Activated naive CD4-positive, alpha-beta T cell treated with anti-CD3 and anti-CD28 coated beads, Interleukin-2, amount 50 U/mL, for 16 hours (primary cell): ENCODE results near the gene TUNAR.

Source experiments
- DNase-seq: peaks from one replicate; pipeline ENCODE4 v3.0.0-alpha.2; 2020

Gene TUNAR

DNA sequence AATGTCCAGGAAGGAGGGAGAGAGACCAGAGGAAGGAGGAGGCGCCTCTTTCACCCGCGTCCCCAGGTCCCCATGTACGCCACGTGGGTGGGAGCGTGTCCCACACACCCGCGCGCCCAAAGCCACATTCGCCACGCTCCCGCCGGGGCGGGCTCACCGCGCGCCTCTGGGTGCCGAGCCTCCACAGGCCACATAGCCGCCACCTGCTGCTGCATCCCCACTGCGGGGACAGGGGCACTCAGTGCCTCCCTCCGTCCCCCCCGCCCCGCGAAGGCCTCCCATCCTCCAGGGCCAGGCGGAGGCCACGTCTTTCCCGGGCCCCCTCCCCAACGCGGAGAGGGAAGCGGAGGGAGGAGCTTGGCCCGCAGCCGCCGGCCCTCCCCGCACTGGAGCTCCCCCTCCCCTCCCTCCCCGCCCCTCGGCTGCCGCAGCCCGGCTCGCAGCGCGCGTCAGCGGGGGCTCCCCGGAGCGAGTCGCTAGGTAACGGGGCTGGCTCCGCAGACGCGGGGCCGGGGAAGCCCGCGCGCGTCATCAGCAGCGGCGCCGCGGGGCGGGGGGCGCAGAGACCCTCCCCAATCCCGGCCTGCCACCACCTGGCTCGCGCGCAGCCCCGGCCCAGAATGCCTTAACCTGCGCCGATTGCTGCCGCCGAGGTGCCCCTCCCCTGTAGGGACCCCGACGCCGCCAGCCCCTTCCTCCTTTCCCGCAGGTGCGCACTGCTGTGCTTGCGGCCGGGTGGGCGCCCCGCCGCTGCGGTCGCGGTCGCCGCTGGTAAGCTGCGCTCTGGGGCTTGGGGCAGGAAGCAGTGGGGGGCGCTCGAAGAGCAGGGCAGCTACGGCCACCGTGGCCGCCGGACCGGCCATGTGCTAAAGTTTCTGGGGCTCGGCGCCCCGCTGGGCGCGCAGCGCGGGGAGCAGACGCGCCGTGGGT, 536 bp upstream of the TUNAR start:
- DNase-seq: no peak

DNA sequence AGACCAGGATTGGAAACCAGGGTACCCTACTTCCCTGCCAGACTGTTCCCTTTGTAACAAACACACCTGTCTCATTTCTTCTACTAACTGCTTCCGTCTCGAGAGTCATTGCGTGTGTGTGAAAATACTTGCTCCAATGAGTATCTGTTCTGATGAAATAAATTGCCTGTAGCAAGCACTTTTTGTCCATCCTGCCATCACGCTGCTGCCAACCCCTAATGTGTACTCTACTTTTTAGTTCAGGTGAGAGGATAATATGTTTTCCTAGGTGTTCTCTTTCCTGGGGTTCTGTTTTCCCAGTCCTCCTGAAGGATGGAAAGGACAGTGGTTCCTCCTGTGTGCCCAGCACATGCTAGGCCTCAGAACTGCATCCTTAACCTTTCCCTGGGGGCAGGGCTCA, 1.0 kb downstream of the TUNAR start:
- DNase-seq: no peak

DNA sequence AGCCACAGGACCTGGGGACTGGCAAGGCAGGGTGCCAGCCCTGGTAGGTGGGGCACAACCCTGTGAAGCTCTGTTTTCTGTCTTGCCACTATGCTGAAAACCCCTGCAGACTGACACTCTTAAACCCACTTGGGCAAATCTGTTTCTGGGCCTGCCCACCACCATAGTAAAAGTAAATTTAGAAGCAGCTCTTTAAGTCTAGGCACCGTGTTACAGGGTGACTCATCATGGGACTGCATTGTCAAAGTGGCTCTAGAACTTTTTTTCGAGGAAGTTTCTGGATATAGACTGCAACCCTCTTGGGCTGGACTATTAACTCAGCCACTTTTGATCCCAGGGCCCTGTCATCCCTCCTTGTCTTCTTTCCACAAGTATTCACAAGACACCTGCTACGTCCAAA, 7.7 kb downstream of the TUNAR start:
- no peak for DNase-seq

DNA sequence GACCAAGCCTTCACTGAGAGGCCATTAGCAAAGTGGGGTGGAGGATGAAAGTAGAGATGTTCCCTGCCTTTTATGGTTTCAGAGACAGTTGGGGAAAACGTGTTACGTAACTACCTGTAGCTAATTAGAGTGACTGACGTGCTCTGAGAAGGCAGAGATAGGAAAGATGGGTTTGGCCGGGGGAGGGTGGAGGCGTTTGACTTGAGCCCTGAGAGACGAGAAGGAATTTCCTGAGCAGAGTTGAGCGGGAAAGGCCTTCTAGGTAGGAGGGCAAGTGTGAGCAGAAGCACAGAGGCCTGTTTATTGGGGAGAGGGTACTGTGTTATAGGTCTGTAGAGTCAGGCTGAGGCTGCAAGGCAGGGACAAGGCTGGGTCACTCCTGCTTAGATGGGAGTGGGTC, 8.6 kb downstream of the TUNAR start:
- no peak for DNase-seq

DNA sequence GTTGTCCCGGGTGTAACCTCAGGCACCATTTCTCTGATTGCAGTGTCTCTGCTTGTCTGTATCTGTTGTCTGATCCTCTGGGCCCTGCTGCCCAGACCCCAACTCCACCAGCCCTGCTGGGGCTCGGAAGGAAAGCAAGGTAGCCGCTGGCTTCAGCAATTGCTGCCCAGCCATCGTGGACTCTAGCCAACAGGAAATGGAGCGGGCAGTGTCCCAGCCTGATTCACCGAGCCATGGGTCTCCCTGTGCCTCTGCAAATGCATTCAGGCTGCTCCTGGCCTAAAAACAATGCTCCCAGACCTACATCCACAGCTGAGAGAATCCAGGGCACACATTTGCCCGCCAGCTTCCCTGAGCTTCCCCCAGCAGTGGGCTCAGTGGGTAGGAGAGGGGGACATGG, 9.2 kb downstream of the TUNAR start:
- DNase-seq: no peak

- no peak for DNase-seq
Observed at GRCh38 chr14:95886366-95887056, 9.9 kb downstream of the TUNAR start.

- DNase-seq: no peak
Observed at GRCh38 chr14:95887351-95887750, 10.7 kb downstream of the TUNAR start.

- no peak for DNase-seq
Observed at GRCh38 chr14:95889236-95889979, 12.8 kb downstream of the TUNAR start.

GRCh38 chr14:95891742-95892141, 15.1 kb downstream of the TUNAR start:
- no peak for DNase-seq

DNA sequence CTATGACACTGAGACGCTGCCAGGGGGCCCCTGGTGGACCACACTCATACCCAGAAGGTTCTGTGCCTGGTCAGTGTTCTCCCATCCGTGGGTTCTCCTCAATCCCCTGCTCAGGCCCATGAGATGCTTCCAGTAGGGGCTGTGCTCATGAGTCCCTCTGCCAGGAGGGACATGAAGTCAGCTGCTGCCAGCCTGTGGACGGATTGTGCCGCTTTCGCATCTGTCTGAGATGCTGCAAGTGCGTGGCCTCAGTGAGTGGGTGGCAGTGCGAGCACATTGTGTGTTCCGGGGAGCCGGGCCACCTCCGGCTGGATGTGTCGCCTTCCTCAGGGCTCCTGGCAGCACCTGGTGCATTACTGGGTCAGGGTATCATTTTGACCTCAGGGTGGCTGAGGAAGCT, 15.5 kb downstream of the TUNAR start:
- no peak for DNase-seq

- DNase-seq: peak; percentile 22
Observed at GRCh38 chr14:95895720-95896119, 19.1 kb downstream of the TUNAR start.

- no peak for DNase-seq
Observed at GRCh38 chr14:95896498-95897135, 20.0 kb downstream of the TUNAR start.

DNA sequence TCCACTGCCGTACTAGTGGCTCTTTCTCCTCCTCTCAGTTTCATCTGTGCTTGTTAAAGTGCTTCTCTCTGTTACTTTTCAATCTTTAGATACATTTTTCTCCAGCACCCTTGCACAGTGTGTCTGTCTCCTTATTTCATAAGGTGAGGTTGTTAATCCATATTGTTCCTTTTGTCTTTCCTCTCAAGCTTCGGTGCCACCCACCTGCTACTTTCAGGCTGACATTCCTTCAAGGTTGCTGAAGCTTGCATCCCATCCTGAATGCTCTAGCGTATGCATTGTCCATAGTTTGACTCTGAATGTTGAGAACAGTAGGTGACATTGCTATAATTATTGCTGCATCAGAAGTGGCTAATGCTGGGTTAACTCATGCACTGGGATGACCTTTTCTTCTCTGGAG, 20.6 kb downstream of the TUNAR start:
- DNase-seq: no peak

DNA sequence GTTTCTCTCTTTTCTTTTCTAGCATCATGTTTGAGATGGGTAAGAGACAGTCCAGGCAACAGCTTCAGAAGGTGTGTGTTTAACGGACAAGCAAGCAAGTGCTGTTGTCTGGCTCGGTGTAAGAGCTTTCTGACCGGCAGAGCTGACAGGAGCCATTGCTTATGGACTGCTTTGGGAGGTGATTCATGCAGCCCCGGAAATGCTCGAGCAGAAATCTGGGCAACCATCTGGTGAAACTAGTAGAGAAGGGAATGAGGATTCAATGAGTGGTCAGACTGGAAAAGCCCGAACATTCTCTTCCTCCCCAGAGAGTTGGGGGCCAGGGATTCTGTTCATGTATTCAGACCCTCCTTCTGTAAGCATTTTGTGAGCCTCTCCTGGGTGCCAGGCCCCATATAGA, 24.4 kb downstream of the TUNAR start:
- DNase-seq: no peak

DNA sequence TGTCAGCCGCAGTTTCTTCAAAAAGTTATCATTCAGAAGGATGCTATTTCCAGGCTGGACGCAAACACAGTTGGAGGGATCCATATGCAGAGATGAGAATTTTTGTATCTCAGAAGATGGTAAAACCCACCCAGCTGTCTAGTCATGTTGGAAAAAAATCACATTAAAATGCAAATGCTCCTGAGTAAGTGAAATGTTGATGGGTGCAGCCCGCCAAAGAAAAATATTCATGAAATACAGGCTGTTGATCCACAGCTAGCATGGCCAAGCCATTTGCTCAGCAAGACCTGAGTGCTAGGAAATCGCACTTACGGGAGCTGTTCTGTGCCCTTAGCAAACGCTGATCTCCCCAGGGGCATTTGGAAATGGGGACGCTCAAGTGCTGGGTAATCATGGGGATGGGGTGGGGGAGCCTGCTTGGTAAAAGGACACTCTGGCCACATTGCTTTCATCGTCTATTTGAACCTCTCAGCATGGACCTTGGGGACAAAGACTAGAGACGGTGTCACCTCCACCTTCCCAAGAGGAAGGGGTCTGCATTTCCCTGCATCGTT, 25.7 kb downstream of the TUNAR start:
- no peak for DNase-seq

DNA sequence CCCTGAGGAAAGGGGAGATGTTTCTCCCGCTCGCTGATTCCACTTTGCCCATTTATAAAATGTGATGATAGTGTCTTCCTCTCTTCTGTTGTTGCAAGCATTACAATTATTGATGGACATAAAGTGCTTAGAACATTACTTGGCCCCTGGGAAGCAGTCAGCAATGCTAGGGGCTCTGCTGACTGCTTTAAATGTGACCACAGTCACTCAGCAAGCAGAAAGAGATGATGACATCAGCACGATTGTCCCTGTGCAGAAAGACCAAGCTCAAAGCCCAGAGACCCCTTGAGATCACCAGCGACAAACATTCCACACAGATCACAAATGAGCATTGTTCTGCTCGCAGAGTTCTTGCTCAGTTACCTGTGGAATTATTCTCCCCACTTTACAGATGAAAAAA, 26.5 kb downstream of the TUNAR start:
- DNase-seq: no peak

GRCh38 chr14:95903616-95904107, 27.0 kb downstream of the TUNAR start:
- DNase-seq: no peak

DNA sequence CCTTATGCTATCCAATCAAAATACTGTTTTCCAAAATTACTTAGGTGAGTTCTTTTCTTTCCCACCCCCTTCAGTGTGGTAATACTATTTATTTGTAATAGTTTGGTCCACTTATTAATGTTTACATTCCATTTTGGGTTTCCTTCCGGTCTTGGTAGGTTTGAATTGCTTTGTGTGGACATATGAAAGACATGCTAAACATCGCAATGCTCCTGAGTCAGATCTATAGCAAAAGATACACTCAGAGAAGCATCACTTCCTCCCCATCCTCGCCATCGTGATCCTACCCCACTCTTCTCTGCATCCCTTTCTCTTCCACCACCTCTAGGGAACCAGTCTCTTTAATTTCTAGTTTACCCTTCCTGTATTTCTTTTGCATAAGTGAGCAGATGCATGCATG, 30.0 kb downstream of the TUNAR start:
- DNase-seq: no peak

DNA sequence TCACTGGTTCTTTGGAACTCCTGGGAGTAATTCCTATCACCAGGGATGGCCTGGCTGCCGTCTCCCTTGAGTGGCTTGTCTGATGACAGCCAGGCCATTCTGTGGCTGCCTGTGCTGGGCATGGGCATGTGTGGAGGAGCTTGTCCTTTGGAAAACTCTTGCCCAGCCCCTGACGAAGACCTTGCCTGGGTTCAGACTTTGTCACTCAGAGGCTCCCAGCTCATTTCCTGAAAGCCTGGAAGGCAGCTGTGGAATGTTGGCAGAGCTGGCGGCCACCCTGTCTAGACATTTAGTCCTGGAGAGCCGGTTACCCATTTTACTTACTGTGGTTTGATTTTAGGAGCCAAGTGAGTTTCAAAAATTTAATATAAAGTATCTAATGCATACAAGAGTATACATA, 34.0 kb downstream of the TUNAR start:
- no peak for DNase-seq

DNA sequence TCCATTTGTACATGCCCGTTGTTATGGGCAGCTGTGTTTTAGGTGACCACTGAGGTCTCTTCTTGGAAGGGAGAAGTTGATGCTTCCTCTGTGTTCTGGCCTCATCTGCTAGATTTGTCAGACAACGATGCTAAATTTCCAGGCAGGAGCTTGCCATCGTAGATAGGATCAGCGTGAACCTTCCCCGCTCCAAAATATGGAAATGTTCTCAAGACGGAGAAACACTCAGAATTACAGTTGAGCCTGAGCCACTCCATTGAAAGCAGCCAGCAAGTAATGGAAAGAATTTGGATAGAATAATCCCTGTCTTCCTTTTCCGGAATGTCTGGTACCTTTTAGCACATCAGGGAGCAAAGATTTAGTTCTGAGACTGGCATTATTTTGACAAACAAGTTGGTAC, 34.8 kb downstream of the TUNAR start:
- DNase-seq: no peak

GRCh38 chr14:95915330-95915729, 38.7 kb downstream of the TUNAR start:
- no peak for DNase-seq

- no peak for DNase-seq
Observed at GRCh38 chr14:95918466-95918865, 41.8 kb downstream of the TUNAR start.
